ENCODE measurements around the gene RANBP10. TPM values are rescaled to one million over a fixed set of nuclear protein-coding genes. Genes with fewer than 3 reads are reported as not detected.

The RANBP10 gene
- total RNA-seq, result 10 to 100 TPM in 2 of 8 experiments, 1 to 10 TPM in 6; 4.3 to 19.8 (median 7.6) TPM

GRCh38 chr16:67806428-67807147 is at the start of gene RANBP10, which contains the start of gene TSNAXIP1:
TSS of gene RANBP10 (minus strand) at chr16:67806560. CDS start at chr16:67806536, 24 bp downstream.
TSS of gene TSNAXIP1 (plus strand) at chr16:67806889. CDS start at chr16:67807150, 261 bp downstream.
- Histone ChIP-seq H3K27ac (peak within 1 kb of the TSS; percentile 86 to 87), H3K4me1 (replicated peaks in 1 of 2) (peaks cover 5 to 7% of the 10 kb centered on the region in 2 donors), H3K4me3 (peak within 1 kb of the TSS; percentile 65 to 94 (median 82))
- WGBS, 10 experiments, result 0 to 5% (median 0%) methylated on average over 3 to 22 of the region's 54 CpGs; no CpG with 5 or more reads in 5 of the 10 experiments
- in situ Hi-C loops (cut with MboI; ENCODE audit: low pct_unique_long_range_greater_than_20kb in 2 of 9, low sequenced_read_pairs in 9 of 9, unreplicated experiment in 9 of 9), result no loop called here
- ATAC-seq (replicated peaks in 6 of 8), result peak; percentile 92 to 97 (median 95)

GRCh38 chr16:67855789-67856188 is 49.4 kb upstream of the RANBP10 start:
- 87 to 100% (median 97%) methylated on average over 1 to 3 of the region's 10 CpGs; no CpG with 5 or more reads in 4 of the 10 experiments for WGBS, 10 experiments
- in situ Hi-C loops (cut with MboI; ENCODE audit: low pct_unique_long_range_greater_than_20kb in 2 of 9, low sequenced_read_pairs in 9 of 9, unreplicated experiment in 9 of 9), result no loop called here
- Histone ChIP-seq H3K27ac (no peak overlapping the region), H3K4me3 (no peak overlapping the region), H3K4me1 (replicated peaks in 1 of 2) (peaks cover 0 to 9% of the 10 kb centered on the region in 2 donors)
- no peak for ATAC-seq (replicated peaks in 6 of 8)

- no peak for ATAC-seq (replicated peaks in 6 of 8)
- 88 to 100% (median 100%) methylated on average over 1 to 2 of the region's 3 CpGs; no CpG with 5 or more reads in 6 of the 10 experiments for WGBS, 10 experiments
- no peak overlapping the region for H3K4me3 ChIP-seq
- H3K4me1 ChIP-seq (replicated peaks in 1 of 2), result peaks cover 0 to 9% of the 10 kb centered on the region in 2 donors
- no peak overlapping the region for H3K27ac ChIP-seq
- in situ Hi-C loops (cut with MboI; ENCODE audit: low pct_unique_long_range_greater_than_20kb in 2 of 9, low sequenced_read_pairs in 9 of 9, unreplicated experiment in 9 of 9), result no loop called here
Observed at GRCh38 chr16:67853670-67854069, 47.3 kb upstream of the RANBP10 start.

- Histone ChIP-seq H3K4me3 (peak overlapping the region; percentile 58 to 98 (median 67)), H3K27ac (no peak overlapping the region), H3K4me1 (replicated peaks in 1 of 2) (peaks cover 24 to 28% of the 10 kb centered on the region in 2 donors)
- no peak for ATAC-seq (replicated peaks in 6 of 8)
- WGBS, 10 experiments, result 80 to 100% (median 89%) methylated on average over 1 to 9 of the region's 11 CpGs; no CpG with 5 or more reads in 4 of the 10 experiments
- in situ Hi-C loops (cut with MboI; ENCODE audit: low pct_unique_long_range_greater_than_20kb in 2 of 9, low sequenced_read_pairs in 9 of 9, unreplicated experiment in 9 of 9), result no loop called here
Observed at GRCh38 chr16:67848118-67848517, 41.8 kb upstream of the RANBP10 start.

GRCh38 chr16:67847064-67847861 is 40.9 kb upstream of the RANBP10 start, which contains the start of gene CENPT:
TSS of gene CENPT (minus strand) at chr16:67847693. CDS start at chr16:67833859, 13,834 bp downstream.
- in situ Hi-C loops (cut with MboI; ENCODE audit: low pct_unique_long_range_greater_than_20kb in 2 of 9, low sequenced_read_pairs in 9 of 9, unreplicated experiment in 9 of 9), result no loop called here
- H3K4me1 ChIP-seq (replicated peaks in 1 of 2), result peaks cover 24 to 28% of the 10 kb centered on the region in 2 donors
- WGBS, 10 experiments, result 0 to 3% (median 0%) methylated on average over 1 to 6 of the region's 62 CpGs; no CpG with 5 or more reads in 4 of the 10 experiments
- ATAC-seq (replicated peaks in 6 of 8), result peak in 7 of 8 experiments; percentile 38 to 62 (median 51)
- H3K4me3 ChIP-seq, result peak within 1 kb of the TSS; percentile 58 to 98 (median 67)
- peak within 1 kb of the TSS; percentile 82 to 91 for H3K27ac ChIP-seq

GRCh38 chr16:67846320-67847063 is 40.1 kb upstream of the RANBP10 start, which contains the start of gene NUTF2:
TSS of gene NUTF2 (plus strand) at chr16:67846933. CDS start at chr16:67865131, 18,198 bp downstream.
- Histone ChIP-seq H3K4me1 (replicated peaks in 1 of 2) (peaks cover 25 to 28% of the 10 kb centered on the region in 2 donors), H3K4me3 (peak within 1 kb of the TSS; percentile 58 to 98 (median 67)), H3K27ac (peak within 1 kb of the TSS; percentile 82 to 91)
- WGBS, 10 experiments, result 0 to 20% (median 2%) methylated on average over 1 to 5 of the region's 57 CpGs; no CpG with 5 or more reads in 6 of the 10 experiments
- in situ Hi-C loops (cut with MboI; ENCODE audit: low pct_unique_long_range_greater_than_20kb in 2 of 9, low sequenced_read_pairs in 9 of 9, unreplicated experiment in 9 of 9), result no loop called here
- ATAC-seq (replicated peaks in 6 of 8), result peak; percentile 51 to 83 (median 76)

- Histone ChIP-seq H3K4me1 (replicated peaks in 1 of 2) (peaks cover 26 to 28% of the 10 kb centered on the region in 2 donors), H3K27ac (peak overlapping the region; percentile 82 to 91), H3K4me3 (peak overlapping the region; percentile 58 to 98 (median 67))
- in situ Hi-C loops (cut with MboI; ENCODE audit: low pct_unique_long_range_greater_than_20kb in 2 of 9, low sequenced_read_pairs in 9 of 9, unreplicated experiment in 9 of 9), result no loop called here
- WGBS, 10 experiments, result 0 to 37% (median 17%) methylated on average over 1 to 2 of the region's 2 CpGs; no CpG with 5 or more reads in 1 of the 10 experiments
- no peak for ATAC-seq (replicated peaks in 6 of 8)
Observed at GRCh38 chr16:67846063-67846319, 39.6 kb upstream of the RANBP10 start.

GRCh38 chr16:67845291-67846062 is 39.1 kb upstream of the RANBP10 start:
- in situ Hi-C loops (cut with MboI; ENCODE audit: low pct_unique_long_range_greater_than_20kb in 2 of 9, low sequenced_read_pairs in 9 of 9, unreplicated experiment in 9 of 9), result no loop called here
- Histone ChIP-seq H3K4me1 (replicated peaks in 1 of 2) (peaks cover 26 to 28% of the 10 kb centered on the region in 2 donors), H3K27ac (peak overlapping the region in 1 of 2 donors; percentile 91), H3K4me3 (peak overlapping the region; percentile 58 to 98 (median 67))
- WGBS, 10 experiments, result 33 to 100% (median 77%) methylated on average over 1 to 5 of the region's 5 CpGs; no CpG with 5 or more reads in 2 of the 10 experiments
- ATAC-seq (replicated peaks in 6 of 8), result no peak

GRCh38 chr16:67844497-67844896 is 38.1 kb upstream of the RANBP10 start:
- no peak for ATAC-seq (replicated peaks in 6 of 8)
- in situ Hi-C loops (cut with MboI; ENCODE audit: low pct_unique_long_range_greater_than_20kb in 2 of 9, low sequenced_read_pairs in 9 of 9, unreplicated experiment in 9 of 9), result no loop called here
- peak overlapping the region; percentile 11 to 98 (median 93) for H3K4me3 ChIP-seq
- no peak overlapping the region for H3K27ac ChIP-seq
- WGBS, 10 experiments, result 25 to 100% (median 55%) methylated on average over 1 to 3 of the region's 4 CpGs; no CpG with 5 or more reads in 4 of the 10 experiments
- peaks cover 26 to 28% of the 10 kb centered on the region in 2 donors for H3K4me1 ChIP-seq (replicated peaks in 1 of 2)

GRCh38 chr16:67843343-67843765 is 37.0 kb upstream of the RANBP10 start:
- WGBS, 10 experiments, result 0 to 6% (median 1%) methylated on average over 1 to 6 of the region's 11 CpGs; no CpG with 5 or more reads in 4 of the 10 experiments
- in situ Hi-C loops (cut with MboI; ENCODE audit: low pct_unique_long_range_greater_than_20kb in 2 of 9, low sequenced_read_pairs in 9 of 9, unreplicated experiment in 9 of 9), result no loop called here
- H3K4me3 ChIP-seq, result peak overlapping the region; percentile 77 to 98 (median 93)
- H3K4me1 ChIP-seq (replicated peaks in 1 of 2), result peaks cover 26 to 28% of the 10 kb centered on the region in 2 donors
- ATAC-seq (replicated peaks in 6 of 8), result no peak
- peak overlapping the region; percentile 97 to 98 for H3K27ac ChIP-seq

GRCh38 chr16:67842509-67843342 is 36.4 kb upstream of the RANBP10 start:
- WGBS, 10 experiments, result 0 to 4% (median 2%) methylated on average over 1 to 27 of the region's 67 CpGs; no CpG with 5 or more reads in 5 of the 10 experiments
- H3K27ac ChIP-seq, result peak overlapping the region; percentile 97 to 98

More at GRCh38 chr16:67842509-67843342, 36.4 kb upstream of the RANBP10 start:
- peaks cover 21 to 23% of the 10 kb centered on the region in 2 donors for H3K4me1 ChIP-seq (replicated peaks in 1 of 2)
- H3K4me3 ChIP-seq, result peak overlapping the region; percentile 77 to 98 (median 93)
- peak; percentile 8 to 19 (median 12) for ATAC-seq (replicated peaks in 6 of 8)
- in situ Hi-C loops (cut with MboI; ENCODE audit: low pct_unique_long_range_greater_than_20kb in 2 of 9, low sequenced_read_pairs in 9 of 9, unreplicated experiment in 9 of 9), result no loop called here
